ENCODE results near the gene EIF3A.

The EIF3A gene

GRCh38 chr10:119061352-119061751, 19.3 kb downstream of the EIF3A start:
- Histone ChIP-seq H3K4me1 (ENCODE audit: control insufficient read depth in 1 of 2, insufficient read depth in 1 of 2, low read depth in 1 of 2, low read length in 1 of 2) (no peaks in the 10 kb centered on the region), H3K27ac (no peak overlapping the region), H3K9me3 (no peaks in the 10 kb centered on the region), H3K4me3 (ENCODE audit: low read depth in 1 of 2, low read length in 1 of 2) (no peak overlapping the region), H3K36me3 (peaks cover 87% of the 10 kb centered on the region), H3K27me3 (no peaks in the 10 kb centered on the region)
- no peak for TF ChIP-seq CTCF (IDR thresholded peaks at IDR 0.05)

GRCh38 chr10:119060107-119060506, 20.5 kb downstream of the EIF3A start:
- no peak overlapping the region for H3K27ac ChIP-seq
- no peaks in the 10 kb centered on the region for H3K9me3 ChIP-seq
- H3K27me3 ChIP-seq, result no peaks in the 10 kb centered on the region
- no peak overlapping the region for H3K4me3 ChIP-seq (ENCODE audit: low read depth in 1 of 2, low read length in 1 of 2)
- H3K4me1 ChIP-seq (ENCODE audit: control insufficient read depth in 1 of 2, insufficient read depth in 1 of 2, low read depth in 1 of 2, low read length in 1 of 2), result no peaks in the 10 kb centered on the region
- no peak for TF ChIP-seq CTCF (IDR thresholded peaks at IDR 0.05)
- peaks cover 86% of the 10 kb centered on the region for H3K36me3 ChIP-seq

- Histone ChIP-seq H3K9me3 (no peaks in the 10 kb centered on the region), H3K27ac (no peak overlapping the region), H3K36me3 (peaks cover 81% of the 10 kb centered on the region), H3K4me1 (ENCODE audit: control insufficient read depth in 1 of 2, insufficient read depth in 1 of 2, low read depth in 1 of 2, low read length in 1 of 2) (no peaks in the 10 kb centered on the region), H3K4me3 (ENCODE audit: low read depth in 1 of 2, low read length in 1 of 2) (no peak overlapping the region), H3K27me3 (no peaks in the 10 kb centered on the region)
- TF ChIP-seq CTCF (IDR thresholded peaks at IDR 0.05), result no peak
These were observed 21.1 kb downstream of the EIF3A start for GRCh38 chr10:119059557-119059956.

GRCh38 chr10:119058010-119058409, 22.6 kb downstream of the EIF3A start:
- H3K4me3 ChIP-seq (ENCODE audit: low read depth in 1 of 2, low read length in 1 of 2), result no peak overlapping the region
- no peak for TF ChIP-seq CTCF (IDR thresholded peaks at IDR 0.05)
- no peaks in the 10 kb centered on the region for H3K9me3 ChIP-seq
- H3K27ac ChIP-seq, result no peak overlapping the region
- no peaks in the 10 kb centered on the region for H3K4me1 ChIP-seq (ENCODE audit: control insufficient read depth in 1 of 2, insufficient read depth in 1 of 2, low read depth in 1 of 2, low read length in 1 of 2)
- H3K27me3 ChIP-seq, result no peaks in the 10 kb centered on the region
- H3K36me3 ChIP-seq, result peaks cover 68% of the 10 kb centered on the region

- Histone ChIP-seq H3K27ac (no peak overlapping the region), H3K9me3 (no peaks in the 10 kb centered on the region), H3K4me1 (ENCODE audit: control insufficient read depth in 1 of 2, insufficient read depth in 1 of 2, low read depth in 1 of 2, low read length in 1 of 2) (no peaks in the 10 kb centered on the region), H3K4me3 (ENCODE audit: low read depth in 1 of 2, low read length in 1 of 2) (no peak overlapping the region), H3K36me3 (peaks cover 75% of the 10 kb centered on the region), H3K27me3 (no peaks in the 10 kb centered on the region)
- no peak for TF ChIP-seq CTCF (IDR thresholded peaks at IDR 0.05)
These were observed 25.1 kb downstream of the EIF3A start for GRCh38 chr10:119055472-119055871.

GRCh38 chr10:119051775-119052174, 28.8 kb downstream of the EIF3A start:
- no peaks in the 10 kb centered on the region for H3K9me3 ChIP-seq
- no peak overlapping the region for H3K4me3 ChIP-seq (ENCODE audit: low read depth in 1 of 2, low read length in 1 of 2)
- peaks cover 70% of the 10 kb centered on the region for H3K36me3 ChIP-seq
- no peak overlapping the region for H3K27ac ChIP-seq
- no peak for TF ChIP-seq CTCF (IDR thresholded peaks at IDR 0.05)
- H3K4me1 ChIP-seq (ENCODE audit: control insufficient read depth in 1 of 2, insufficient read depth in 1 of 2, low read depth in 1 of 2, low read length in 1 of 2), result no peaks in the 10 kb centered on the region
- H3K27me3 ChIP-seq, result no peaks in the 10 kb centered on the region

Data from neutrophil (primary cell).